Cardiac ventricle fibroblast (primary cell): ENCODE measurements around the gene PYROXD2. TPM values are rescaled to one million over a fixed set of nuclear protein-coding genes. Genes with fewer than 3 reads are reported as not detected.

Source experiments
- total RNA-seq: library from RNA; depleted of rRNA; stranded (reverse); fragments of >200 nt; gene quantifications from 2 replicates; pipeline ENCODE4 v1.2.3, GENCODE V29; 2015

Gene PYROXD2
- 3.6 and 4.8 TPM in 2 replicates for total RNA-seq

DNA sequence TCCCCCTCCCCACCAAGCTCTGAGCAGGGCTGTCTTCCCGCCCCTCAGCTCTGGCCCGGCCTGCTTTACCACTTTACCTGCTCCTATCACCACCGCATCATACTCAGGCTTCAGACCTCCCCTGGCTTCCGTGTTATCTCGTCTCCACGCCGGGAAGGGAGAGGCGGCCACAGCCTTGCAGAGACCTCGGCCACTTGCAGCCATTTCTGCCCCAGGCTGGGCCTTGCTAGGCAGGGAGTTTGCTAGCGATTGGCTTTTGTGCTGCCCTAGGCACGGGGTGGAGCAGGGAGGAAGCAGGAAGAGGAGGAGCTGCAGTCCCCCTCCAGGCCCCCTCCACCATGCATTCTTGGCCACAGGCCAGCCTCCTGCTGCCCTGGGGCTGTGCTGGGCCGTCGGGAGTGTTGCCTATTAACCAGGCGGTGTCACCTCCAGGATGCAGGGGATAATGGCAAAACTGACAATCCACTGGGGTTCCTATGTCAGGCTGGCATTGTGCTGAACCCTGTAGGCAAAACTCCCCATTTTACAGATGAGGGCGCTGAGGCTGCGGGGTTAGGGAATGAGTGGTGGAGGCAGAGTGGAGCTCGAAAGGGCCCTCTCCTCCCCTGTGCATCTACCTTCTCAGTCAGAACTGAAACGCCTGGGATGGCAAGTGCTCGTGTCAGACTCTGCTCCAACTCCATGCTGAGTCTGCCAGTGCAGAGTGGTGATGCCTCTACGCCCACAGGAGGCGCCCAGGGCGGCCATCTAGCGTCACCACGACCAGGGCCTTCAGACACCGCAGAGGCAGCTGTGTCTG is at the start of gene PYROXD2:
Gene PYROXD2 (minus strand): TSS at position 251 of the 799 bp plus-strand sequence. CDS start 47 bp downstream, at position 204.

DNA sequence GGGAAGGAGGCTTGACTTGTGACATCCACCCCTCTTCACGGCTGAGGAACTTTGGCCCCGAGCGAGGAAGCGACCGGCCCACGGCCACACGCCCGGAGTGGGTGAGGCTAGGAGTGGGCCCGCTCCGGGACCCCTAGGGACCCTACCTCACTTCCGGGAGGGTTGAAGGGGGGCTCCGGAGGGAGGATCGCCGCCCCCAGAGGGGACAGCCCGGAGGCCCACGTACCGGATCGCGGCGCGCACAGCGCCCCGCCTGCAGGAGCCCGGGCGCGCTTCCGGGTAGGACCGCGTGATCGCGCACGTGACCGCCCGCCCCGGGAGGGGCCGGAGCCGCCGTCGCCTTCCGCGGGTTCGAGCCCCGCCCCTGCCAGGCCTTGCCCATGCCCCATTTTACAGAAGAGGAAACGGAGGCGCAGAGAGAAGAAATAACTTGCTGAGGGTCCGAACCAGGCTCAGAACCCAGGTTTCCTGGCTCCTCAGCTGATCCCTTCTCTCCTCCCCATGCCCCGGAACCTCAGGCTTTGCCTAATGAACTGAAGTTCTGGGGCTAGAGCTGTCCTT is 31.8 kb upstream of the PYROXD2 start, which contains the start of gene HPS1:
Gene HPS1 (minus strand): TSS at position 275 of the 561 bp plus-strand sequence. CDS start 3,695 bp downstream, outside the sequence.

Other genes starting within 250 kb of the PYROXD2 start
- 3.9 and 4.6 TPM in 2 replicates for gene LOXL4, start 147.0 kb downstream of the PYROXD2 start, total RNA-seq
- gene HPS1, start 31.8 kb upstream of the PYROXD2 start, total RNA-seq = 41.1 and 42.9 TPM in 2 replicates